ENCODE measurements around the gene ABCC2.

DNA sequence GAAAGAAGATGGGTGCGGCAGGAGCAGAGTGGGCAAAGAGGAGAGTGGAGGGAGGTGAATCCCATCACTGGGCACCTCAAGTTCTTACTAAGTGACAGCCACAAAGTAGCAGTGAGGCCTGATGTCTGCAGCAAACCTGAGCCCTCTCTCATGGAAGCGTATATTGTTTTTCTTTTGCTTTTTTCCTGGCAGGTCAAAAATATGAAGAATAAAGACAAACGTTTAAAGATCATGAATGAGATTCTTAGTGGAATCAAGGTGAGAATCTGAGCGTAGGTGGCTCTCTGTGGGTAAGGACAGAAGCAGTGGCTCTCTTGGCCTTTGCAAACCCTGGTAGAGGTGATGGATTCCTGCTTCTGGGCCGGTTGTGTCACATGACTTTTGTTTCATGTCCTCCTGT is 22.8 kb downstream of the ABCC2 start:
- TF ChIP-seq, protein P1, sequence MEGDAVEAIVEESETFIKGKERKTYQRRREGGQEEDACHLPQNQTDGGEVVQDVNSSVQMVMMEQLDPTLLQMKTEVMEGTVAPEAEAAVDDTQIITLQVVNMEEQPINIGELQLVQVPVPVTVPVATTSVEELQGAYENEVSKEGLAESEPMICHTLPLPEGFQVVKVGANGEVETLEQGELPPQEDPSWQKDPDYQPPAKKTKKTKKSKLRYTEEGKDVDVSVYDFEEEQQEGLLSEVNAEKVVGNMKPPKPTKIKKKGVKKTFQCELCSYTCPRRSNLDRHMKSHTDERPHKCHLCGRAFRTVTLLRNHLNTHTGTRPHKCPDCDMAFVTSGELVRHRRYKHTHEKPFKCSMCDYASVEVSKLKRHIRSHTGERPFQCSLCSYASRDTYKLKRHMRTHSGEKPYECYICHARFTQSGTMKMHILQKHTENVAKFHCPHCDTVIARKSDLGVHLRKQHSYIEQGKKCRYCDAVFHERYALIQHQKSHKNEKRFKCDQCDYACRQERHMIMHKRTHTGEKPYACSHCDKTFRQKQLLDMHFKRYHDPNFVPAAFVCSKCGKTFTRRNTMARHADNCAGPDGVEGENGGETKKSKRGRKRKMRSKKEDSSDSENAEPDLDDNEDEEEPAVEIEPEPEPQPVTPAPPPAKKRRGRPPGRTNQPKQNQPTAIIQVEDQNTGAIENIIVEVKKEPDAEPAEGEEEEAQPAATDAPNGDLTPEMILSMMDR (IDR thresholded peaks at IDR 0.05) = no peak
- no peak for TF ChIP-seq POLR2A (IDR thresholded peaks at IDR 0.05)

Data from body of pancreas (tissue), 4 donors.